GM12878 (cell line): Measurements from ENCODE around the gene METAP2. TPM values are rescaled to one million over a fixed set of nuclear protein-coding genes. Genes with fewer than 3 reads are reported as not detected.

Source experiments
- ATAC-seq: fragments of 200-7000 bp; cut with Tn5 transposase; 3 replicates; pipeline ENCODE4 v1.9.1; 2020; ENCODE audit warnings: mild to moderate bottlenecking, moderate library complexity
- BruUV-seq: library from RNA; stranded (reverse); fragments of 400-500 nt; replicated peaks from 2 replicates; lab custom pipeline; 2021; lab: Mats Ljungman, UMichigan
- CTCF ChIA-PET: fragments of 300-600 bp; sonication (Branson Sonifier 250); formaldehyde crosslinking; extraction: SDS; loops from one replicate; lab custom pipeline; 2021; ENCODE audit warnings: inconsistent platforms; lab: Yijun Ruan, JAX
- POLR2A ChIA-PET: fragments of 350-600 bp; formaldehyde crosslinking; extraction: SDS; loops from one replicate; lab custom pipeline; 2021; ENCODE audit warnings: inconsistent platforms; lab: Charles Lee
- RAD21 ChIA-PET: fragments of 300-600 bp; sonication (Branson Sonifier 250); formaldehyde crosslinking; loops from one replicate; lab custom pipeline; 2023; ENCODE audit warnings: antibody characterized with exemption; ENCODE audit not compliant: unreplicated experiment; lab: Charles Lee
- SMC1A ChIA-PET: fragments of 300-600 bp; sonication (Branson Sonifier 250); formaldehyde crosslinking; loops from one replicate; lab custom pipeline; 2023; ENCODE audit not compliant: unreplicated experiment, uncharacterized antibody; lab: Charles Lee
- DNase-seq: peaks from one replicate; pipeline ENCODE4 v3.0.0-alpha.2; 2011; ENCODE audit warnings: low read depth, low spot score
- FAIRE-seq: peaks from 3 replicates; lab custom pipeline; 2011; peaks lifted over from hg19 to GRCh38; lab: Jason Lieb, UNC
- H2AFZ ChIP-seq: 2 replicates; pipeline ENCODE4 v1.6.0; 2011; ENCODE audit warnings: low read depth, low read length, control low read depth; ENCODE audit not compliant: control insufficient read depth
- H3K27ac ChIP-seq: 2 replicates; pipeline ENCODE4 v1.5.1; 2011; ENCODE audit warnings: control low read depth; ENCODE audit not compliant: control insufficient read depth, insufficient read depth
- H3K27me3 ChIP-seq, 2 experiments: replicated peaks in 1 of 2; 2 replicates each; pipeline versions ENCODE4 v1.6.0 to v1.6.1; 2011; ENCODE audit warnings: low read length in 1 of 2; ENCODE audit not compliant: control insufficient read depth in 2 of 2, insufficient read depth in 2 of 2
- H3K36me3 ChIP-seq, 2 experiments: 2 replicates each; pipeline ENCODE4 v1.5.1; 2011; ENCODE audit warnings: low read length in 1 of 2; ENCODE audit not compliant: control insufficient read depth in 2 of 2, insufficient read depth in 2 of 2
- H3K4me1 ChIP-seq: 2 replicates; pipeline ENCODE4 v1.6.1; 2011; ENCODE audit warnings: mild to moderate bottlenecking, low read length, moderate library complexity, mixed read lengths; ENCODE audit not compliant: control insufficient read depth, insufficient read depth
- H3K4me2 ChIP-seq: 2 replicates; pipeline ENCODE4 v1.6.0; 2011; ENCODE audit warnings: control low read depth; ENCODE audit not compliant: control insufficient read depth, insufficient read depth
- H3K4me3 ChIP-seq: fragments of 200-600 bp; sonication (generic); 2 replicates; pipeline ENCODE4 v1.5.1; 2016
- H3K79me2 ChIP-seq: 2 replicates; pipeline ENCODE4 v1.6.0; 2011; ENCODE audit warnings: low read length; ENCODE audit not compliant: control insufficient read depth, insufficient read depth
- H3K9ac ChIP-seq: 2 replicates; pipeline ENCODE4 v1.8.0; 2011; ENCODE audit warnings: low read length, control low read depth, mixed read lengths; ENCODE audit not compliant: control insufficient read depth, insufficient read depth
- H3K9me3 ChIP-seq: replicated peaks from 3 replicates; pipeline ENCODE4 v1.5.1; 2011; ENCODE audit warnings: mild to moderate bottlenecking, low read length; ENCODE audit not compliant: control insufficient read depth, insufficient read depth
- H4K20me1 ChIP-seq: 2 replicates; pipeline ENCODE4 v1.6.0; 2011; ENCODE audit not compliant: control insufficient read depth, insufficient read depth
- ASH2L ChIP-seq: fragments of 300-600, 200-600 bp; sonication (generic); IDR thresholded peaks from 2 replicates; pipeline ENCODE4 v1.6.1; 2017; ENCODE audit warnings: low read depth, mild to moderate bottlenecking, borderline replicate concordance
- ATF3 ChIP-seq: IDR thresholded peaks from 2 replicates; pipeline ENCODE4 v1.6.1; 2011; ENCODE audit warnings: low read depth, mild to moderate bottlenecking, low read length, moderate library complexity, borderline replicate concordance; ENCODE audit errors: extremely low read depth
- CBX3 ChIP-seq: fragments of 200-600 bp; sonication (generic); IDR thresholded peaks from 2 replicates; pipeline ENCODE4 v1.6.1; 2016; ENCODE audit warnings: low read depth, borderline replicate concordance
- CBX5 ChIP-seq: sonication (generic); IDR thresholded peaks from 2 replicates; pipeline ENCODE4 v1.6.1; 2016; ENCODE audit warnings: low read depth, moderate library complexity, mild to moderate bottlenecking, inconsistent platforms
- CHD1 ChIP-seq: IDR thresholded peaks from 2 replicates; pipeline ENCODE4 v1.6.1; 2012; ENCODE audit warnings: low read depth, low read length, improper control_type of control experiment
- DPF2 ChIP-seq: fragments of 450-650 bp; IDR thresholded peaks from 2 replicates; pipeline ENCODE4 v1.6.1; 2017; ENCODE audit warnings: mild to moderate bottlenecking
- EGR1 ChIP-seq, 2 experiments: IDR thresholded peaks; 1 replicate in 1 of 2; 2 replicates in 1 of 2; pipeline ENCODE4 v1.6.1; 2011 to 2012; ENCODE audit warnings: low read depth in 2 of 2, low read length in 2 of 2, borderline replicate concordance in 1 of 2, mild to moderate bottlenecking in 1 of 2, moderate library complexity in 1 of 2
- HDGF ChIP-seq: fragments of 450-650 bp; IDR thresholded peaks from 2 replicates; pipeline ENCODE4 v1.6.1; 2016; ENCODE audit warnings: antibody characterized with exemption
- MYB ChIP-seq: fragments of 150-350 bp; IDR thresholded peaks from 2 replicates; pipeline ENCODE4 v1.6.1; 2014; ENCODE audit warnings: mild to moderate bottlenecking, low read depth, low read length, borderline replicate concordance
- NKRF ChIP-seq: fragments of 450-650 bp; conservative IDR thresholded peaks from 2 replicates; pipeline ENCODE4 v1.6.1; 2017; ENCODE audit warnings: mild to moderate bottlenecking, moderate library complexity
- POU2F2 ChIP-seq: IDR thresholded peaks from 3 replicates; pipeline ENCODE4 v1.6.1; 2011; ENCODE audit warnings: low read depth, mild to moderate bottlenecking, low read length, borderline replicate concordance
- SMARCA5 ChIP-seq: fragments of 450-650 bp; IDR thresholded peaks from 2 replicates; pipeline ENCODE4 v1.6.1; 2017; ENCODE audit warnings: mild to moderate bottlenecking
- SRF ChIP-seq, 2 experiments: IDR thresholded peaks; 2 replicates each; pipeline ENCODE4 v1.6.1; 2011; ENCODE audit warnings: low read depth in 2 of 2, low read length in 2 of 2, mild to moderate bottlenecking in 1 of 2, moderate library complexity in 1 of 2
- WRNIP1 ChIP-seq: IDR thresholded peaks from 2 replicates; pipeline ENCODE4 v1.6.1; 2011; ENCODE audit warnings: low read depth, low read length, improper control_type of control experiment, borderline replicate concordance
- ZBTB40 ChIP-seq: fragments of 450-650 bp; IDR thresholded peaks from 2 replicates; pipeline ENCODE4 v1.6.1; 2016; ENCODE audit warnings: mild to moderate bottlenecking, moderate library complexity, borderline replicate concordance
- WGBS: methylation state at CpG from one replicate; pipeline ENCODE4 v1.1.6; 2016; ENCODE audit warnings: low lambda C conversion rate; ENCODE audit not compliant: insufficient replicate concordance, insufficient coverage; ENCODE audit errors: missing lambda C conversion rate; 5-methylcytosine and 5-hydroxymethylcytosine counted together
- in situ Hi-C: fragments of 300-500 bp; cut with MboI; formaldehyde crosslinking; loops from 9 replicates; pipeline ENCODE4 v1.14.3; 2018; ENCODE audit warnings: mixed read lengths
- intact Hi-C: fragments of 100-400 bp; cut with micrococcal nuclease; formaldehyde crosslinking; loops from one replicate; pipeline ENCODE4 v1.14.2; 2022; ENCODE audit not compliant: unreplicated experiment
- polyA plus RNA-seq, 11 experiments: library from polyadenylated mRNA; depleted of rRNA in 4 of 11; unstranded in 6 of 11; stranded (reverse) in 5 of 11; fragments of >200 nt; fragmentation: Nextera tagmentation in 4 of 11; fragmentation: Illumina TruSeq in 1 of 11; extraction: Ambion mirVana in 4 of 11; extraction: Trizol in 1 of 11; gene quantifications; 1 replicate in 1 of 11; 2 replicates in 10 of 11; pipeline versions ENCODE4 v1.2.1 to v1.2.3, GENCODE V29; 2011 to 2016; ENCODE audit warnings: inconsistent platforms in 2 of 11, missing spikeins in 2 of 11, low read depth in 1 of 11
- total RNA-seq, 4 experiments: library from RNA; depleted of rRNA in 3 of 4; stranded (reverse); fragments of >200 nt in 3 of 4; fragmentation: Illumina TruSeq in 1 of 4; extraction: Trizol in 1 of 4; gene quantifications; 2 replicates each; pipeline versions ENCODE4 v1.2.1 to v1.2.3, GENCODE V29; 2013 to 2021

The METAP2 gene
- total and polyA plus RNA-seq, 10 of the 15 experiments (the other 5 are each of a cell fraction or from before 2014, with no cell fraction given): 50.7 to 132 (median 73.9) TPM

- no peak for TF ChIP-seq DPF2
- TF ChIP-seq CBX5: peak; percentile 23; the same call in 1 of the 2 replicates
- TF ChIP-seq SRF (IDR thresholded peaks at IDR 0.05; ENCODE audit: low read depth in 2 of 2, low read length in 2 of 2): peak in 1 of 2 experiments; percentile 54; a peak in 2 of 4 replicates
- peak; percentile 20 to 89 for TF ChIP-seq EGR1 (IDR thresholded peaks at IDR 0.05; ENCODE audit: borderline replicate concordance in 1 of 2, low read depth in 2 of 2, low read length in 2 of 2)
- peak; percentile 75; the same call in 1 of the 2 replicates for TF ChIP-seq ZBTB40
Measured at GRCh38 chr12:95473884-95474659, at the start of gene METAP2 (continued).

- no TSS peak for BruUV-seq
- FAIRE-seq (no peak), ATAC-seq (no peak), DNase-seq (no peak)
- no peak overlapping the region for H3K4me3 ChIP-seq
- ChIA-PET CTCF (no interaction called here), RAD21 (interaction anchor here (1.2 kb wide), 1 partner anchor 9 kb away, joined by 4 read pairs; no protein-coding TSS in a partner anchor), POLR2A (no interaction called here), SMC1A (no interaction called here)
- H3K79me2 ChIP-seq: no peaks in the 10 kb centered on the region
- H3K27ac ChIP-seq: no peak overlapping the region
- intact Hi-C loops (no loop called here), in situ Hi-C loops (no loop called here)
- H4K20me1 ChIP-seq: no peaks in the 10 kb centered on the region
- no peaks in the 10 kb centered on the region for H3K9me3 ChIP-seq
- WGBS: 67% methylated on average over 8 of the region's 8 CpGs
- no peak overlapping the region for H3K9ac ChIP-seq
- no peaks in the 10 kb centered on the region for H3K36me3 ChIP-seq
- no peaks in the 10 kb centered on the region for H3K27me3 ChIP-seq
- no peaks in the 10 kb centered on the region for H3K4me1 ChIP-seq
- no peak overlapping the region for H2AFZ ChIP-seq
- no peak overlapping the region for H3K4me2 ChIP-seq
- TF ChIP-seq MYB: no peak
- no peak for TF ChIP-seq SMARCA5
- TF ChIP-seq NKRF: no peak
- no peak for TF ChIP-seq POU2F2
- no peak for TF ChIP-seq CBX3
- no peak for TF ChIP-seq ASH2L
- no peak for TF ChIP-seq CHD1
- TF ChIP-seq ATF3: no peak
- TF ChIP-seq WRNIP1: no peak
- no peak for TF ChIP-seq HDGF
Measured at GRCh38 chr12:95424271-95424994, 49.5 kb upstream of the METAP2 start.
